Epithelial cell of proximal tubule (primary cell): ENCODE measurements around the gene KIAA1549. TPM values are rescaled to one million over a fixed set of nuclear protein-coding genes. Genes with fewer than 3 reads are reported as not detected.

ENCODE experiments used
- DNase-seq: peaks from one replicate; pipeline ENCODE4 v3.0.0-alpha.2; 2011; ENCODE audit warnings: low read depth
- H3K4me3 ChIP-seq: 2 replicates; pipeline ENCODE4 v1.5.1; 2011; ENCODE audit warnings: low read depth, mild to moderate bottlenecking, low read length
- CTCF ChIP-seq: conservative IDR thresholded peaks from 2 replicates; pipeline ENCODE4 v1.5.1; 2012; ENCODE audit warnings: low read depth, mild to moderate bottlenecking, low read length
- total RNA-seq: library from RNA; depleted of rRNA; stranded (reverse); fragments of >200 nt; gene quantifications from 2 replicates; pipeline ENCODE4 v1.2.3, GENCODE V29; 2015

The KIAA1549 gene
- total RNA-seq, 1 donor from 2014 or later: 1.8 TPM

DNA sequence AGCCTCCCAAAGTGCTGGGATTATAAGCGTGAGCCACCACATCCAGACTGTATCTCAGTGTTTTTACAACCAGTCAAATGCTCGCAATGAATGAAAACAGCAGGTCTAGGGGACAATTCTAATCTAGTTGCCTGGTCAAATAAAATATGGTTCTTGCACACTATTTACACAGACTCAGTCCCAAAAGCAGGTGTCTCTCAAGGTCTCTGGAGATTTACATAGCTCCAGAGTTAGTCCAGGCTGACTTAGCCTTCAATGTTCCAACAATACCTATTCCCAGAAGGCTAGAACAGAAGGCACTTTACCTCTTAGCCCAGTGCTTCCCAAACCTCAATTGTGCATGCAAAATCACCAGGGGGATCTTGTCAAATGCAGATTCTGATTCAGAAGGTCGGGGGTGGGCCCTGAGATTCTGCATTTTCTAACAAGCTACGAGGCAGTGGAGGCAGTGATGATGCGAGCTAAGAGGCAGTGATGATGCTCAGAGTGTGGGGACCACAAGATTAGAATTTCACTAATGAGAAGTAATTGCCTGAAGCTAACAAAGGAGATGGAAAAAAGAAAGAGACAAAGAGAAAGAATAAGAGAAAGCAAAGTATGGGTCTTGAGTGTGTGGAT is 6.4 kb downstream of the KIAA1549 start:
- H3K4me3 ChIP-seq: no peak overlapping the region
- TF ChIP-seq CTCF: no peak
- DNase-seq: no peak

GRCh38 chr7:138974103-138974502 is 7.1 kb downstream of the KIAA1549 start:
- H3K4me3 ChIP-seq: no peak overlapping the region
- DNase-seq: no peak
- TF ChIP-seq CTCF: no peak

- TF ChIP-seq CTCF: no peak
- no peak for DNase-seq
- no peak overlapping the region for H3K4me3 ChIP-seq
Measured at GRCh38 chr7:138970952-138971351, 10.2 kb downstream of the KIAA1549 start.

DNA sequence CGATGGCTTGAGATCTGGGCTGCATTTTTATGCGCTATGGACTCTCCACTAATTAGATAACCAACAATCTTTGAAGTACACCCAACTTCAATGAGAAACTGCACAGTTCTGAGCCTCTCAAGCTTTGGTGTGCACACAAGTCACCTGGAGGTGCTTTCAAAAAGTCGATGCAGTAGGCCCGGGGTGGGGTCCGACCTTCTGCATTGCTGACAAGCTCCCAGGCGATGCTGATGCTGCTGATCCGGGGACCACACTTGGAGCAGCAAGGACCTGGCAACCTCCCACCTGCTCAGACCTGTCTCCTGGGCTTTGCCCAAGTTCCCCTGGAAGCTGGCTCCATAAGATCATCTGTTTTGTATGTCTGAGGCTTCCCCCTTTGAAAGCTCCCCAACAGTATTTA is 10.7 kb downstream of the KIAA1549 start:
- H3K4me3 ChIP-seq: no peak overlapping the region
- no peak for TF ChIP-seq CTCF
- no peak for DNase-seq

GRCh38 chr7:138967159-138967558 is 14.0 kb downstream of the KIAA1549 start:
- no peak overlapping the region for H3K4me3 ChIP-seq
- TF ChIP-seq CTCF: no peak
- no peak for DNase-seq

GRCh38 chr7:138964624-138965436 is 16.4 kb downstream of the KIAA1549 start:
- TF ChIP-seq CTCF: no peak
- DNase-seq: no peak
- no peak overlapping the region for H3K4me3 ChIP-seq
